Measurements from ENCODE around the gene GRAP2.
"Not testable (repeated sequence)": the region's sequence is repeated elsewhere in the genome, so short reads cannot be mapped to it uniquely, and the experiment has no call there.

Gene GRAP2

DNA sequence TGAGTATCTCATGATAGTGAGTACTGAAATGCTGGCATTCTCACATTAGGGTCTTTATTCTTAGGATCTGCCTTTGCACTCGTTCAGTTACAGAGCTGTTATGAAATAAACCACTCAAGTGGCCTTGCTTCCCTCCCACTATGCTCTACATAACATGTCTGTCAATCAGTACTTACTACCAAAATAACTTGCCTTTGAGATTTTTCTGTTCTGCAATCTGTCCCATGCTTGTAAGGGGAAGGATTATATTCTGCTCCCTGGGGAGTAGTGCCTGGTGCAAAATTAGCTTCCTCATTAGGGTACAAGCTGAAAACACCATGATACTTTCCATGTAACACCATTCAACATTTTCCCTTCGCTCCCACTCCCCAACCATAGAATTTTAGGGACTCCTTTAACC is 1.9 kb upstream of the GRAP2 start:
- DNase-seq: peak; percentile 81

DNA sequence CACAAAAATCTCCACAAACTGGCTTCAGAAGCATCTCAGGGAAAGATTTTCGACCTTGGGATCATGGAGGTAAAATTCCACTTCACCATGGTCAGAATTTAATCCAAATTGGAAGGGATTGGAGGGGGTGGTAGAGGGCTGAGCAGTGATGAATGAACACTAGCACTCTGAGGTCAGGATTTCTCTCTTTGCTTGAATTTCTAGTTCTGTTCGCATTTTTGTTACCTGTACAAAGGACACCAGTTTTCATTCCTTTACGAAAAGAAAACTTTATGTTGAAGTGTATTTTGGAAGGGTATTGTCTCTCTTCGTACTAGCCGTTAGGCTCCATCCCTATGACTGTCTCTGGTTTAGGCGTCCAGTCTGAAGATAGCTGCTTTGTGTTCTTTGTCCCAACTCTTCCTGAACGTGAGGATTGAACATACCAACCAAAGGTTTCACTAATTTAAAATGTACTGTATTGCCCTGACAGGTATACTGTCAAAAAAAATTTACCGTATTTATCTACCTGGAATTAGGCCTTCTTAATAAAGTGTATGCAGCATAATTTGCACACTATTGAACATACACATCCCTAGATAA is 772 bp downstream of the GRAP2 start:
- no peak for DNase-seq

DNA sequence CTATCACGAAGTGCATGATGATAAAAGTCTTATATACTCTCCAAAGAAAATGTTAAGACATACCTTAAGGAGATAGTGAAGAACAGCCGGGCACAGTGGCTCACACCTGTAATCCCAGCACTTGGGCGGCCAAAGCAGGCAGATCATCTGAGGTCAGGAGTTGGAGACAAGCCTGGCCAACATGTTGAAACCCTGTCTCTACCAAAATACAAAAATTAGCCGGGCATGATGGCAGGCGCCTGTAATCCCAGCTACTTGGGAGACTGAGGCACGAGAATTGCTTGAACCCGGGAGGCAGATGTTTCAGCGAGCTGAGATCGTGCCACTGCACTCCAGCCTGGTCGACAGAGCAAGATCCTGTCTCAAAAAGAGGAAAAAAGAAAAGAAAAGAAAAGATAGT is 3.1 kb downstream of the GRAP2 start:
- DNase-seq: not testable (repeated sequence)

DNA sequence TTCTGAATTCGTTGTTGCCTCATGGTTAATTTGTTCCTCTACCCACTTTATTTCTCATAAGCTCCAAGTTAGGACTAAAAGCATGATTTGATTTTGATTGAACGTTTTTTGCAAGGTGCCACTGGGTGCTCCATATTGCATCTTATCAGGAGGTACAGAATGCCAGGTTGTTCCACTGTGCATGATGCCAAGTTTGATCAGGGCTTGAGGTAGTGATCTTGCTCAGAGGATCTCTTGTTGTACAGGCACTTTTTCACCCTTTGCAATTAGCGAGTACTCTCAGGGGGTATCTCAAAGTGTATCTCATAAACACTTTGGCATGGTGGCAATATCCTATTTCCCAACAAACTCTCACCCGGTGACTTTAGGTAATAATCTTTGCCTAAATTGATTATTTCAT is 4.0 kb downstream of the GRAP2 start:
- DNase-seq: no peak

GRCh38 chr22:39905687-39906086 is 4.8 kb downstream of the GRAP2 start:
- no peak for DNase-seq

GRCh38 chr22:39906207-39906606 is 5.3 kb downstream of the GRAP2 start:
- no peak for DNase-seq

- DNase-seq: no peak
Measured at GRCh38 chr22:39907047-39907446, 6.2 kb downstream of the GRAP2 start.

- DNase-seq: no peak
Measured at GRCh38 chr22:39907605-39908097, 6.8 kb downstream of the GRAP2 start.

DNA sequence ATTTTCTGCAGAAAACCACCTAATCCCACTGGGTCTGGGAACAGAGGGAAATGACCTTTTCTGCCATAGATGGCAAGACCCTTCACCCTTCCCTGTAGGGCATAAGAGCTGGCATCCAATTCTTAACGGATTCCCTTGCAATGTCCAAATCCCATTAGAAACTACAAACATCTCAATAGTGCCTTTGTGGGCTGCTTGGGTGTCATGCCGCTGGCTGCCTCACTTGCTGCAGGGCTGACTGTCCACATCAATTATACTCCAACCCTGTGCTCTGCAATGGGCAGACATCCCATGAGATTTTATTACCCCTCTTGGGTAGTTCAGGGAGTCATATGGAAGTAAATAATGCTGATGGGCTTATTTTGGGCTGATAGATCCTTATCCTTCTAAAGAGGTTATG is 7.3 kb downstream of the GRAP2 start:
- no peak for DNase-seq

DNA sequence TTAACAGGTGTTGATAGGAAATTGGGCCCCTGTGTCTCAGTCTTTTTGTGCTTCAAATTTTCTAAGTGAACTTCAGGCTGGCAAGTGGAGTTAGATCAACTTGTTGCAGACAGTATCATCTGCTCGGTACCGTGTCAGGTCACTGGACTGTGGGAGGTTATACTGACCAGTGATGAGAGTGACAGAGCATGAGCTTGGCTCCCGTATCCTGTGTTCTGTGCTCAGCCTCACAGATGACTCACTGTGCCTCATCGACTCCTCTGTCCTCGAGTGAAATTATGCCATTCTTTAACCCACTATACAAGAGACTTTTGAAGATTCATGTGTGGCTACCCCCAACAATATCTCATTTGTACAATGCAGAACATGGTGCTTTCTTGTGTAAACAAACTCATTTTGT is 7.9 kb downstream of the GRAP2 start:
- DNase-seq: no peak

DNA sequence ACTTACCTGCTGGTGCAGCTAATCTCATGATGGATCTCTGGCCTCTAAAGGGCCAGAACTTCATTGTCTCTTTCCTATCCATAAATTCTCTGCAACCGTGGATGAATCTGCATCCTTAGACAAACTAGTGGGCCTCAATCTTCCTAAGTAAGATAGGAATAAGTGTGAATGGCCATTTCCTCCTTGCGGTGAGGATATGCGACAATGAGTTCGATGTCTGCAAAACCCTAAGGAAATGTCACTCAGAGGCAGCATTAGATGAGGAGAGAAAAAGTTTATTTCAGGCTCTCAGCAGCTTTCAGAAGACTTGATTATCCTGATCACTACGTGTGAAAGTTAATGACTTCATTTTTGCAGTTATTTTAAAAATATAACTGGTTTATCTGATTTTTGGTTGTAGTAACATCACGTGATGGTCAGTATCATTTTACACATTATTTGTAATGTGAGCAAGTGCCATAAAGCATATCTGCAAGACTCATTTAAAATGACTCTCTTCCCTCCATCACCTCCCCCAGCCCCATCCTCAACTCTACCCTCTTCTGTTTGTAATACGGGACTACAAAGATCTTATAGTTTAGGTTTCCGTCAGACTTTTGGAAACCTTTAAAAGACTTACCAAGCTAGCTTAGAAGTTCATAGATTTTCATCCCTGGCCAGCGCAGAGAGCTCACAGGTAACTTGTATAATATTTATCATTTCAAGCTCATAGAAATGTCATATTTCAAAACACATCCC is 10.2 kb downstream of the GRAP2 start:
- DNase-seq: no peak

- no peak for DNase-seq
Measured at GRCh38 chr22:39913321-39913720, 12.4 kb downstream of the GRAP2 start.

DNA sequence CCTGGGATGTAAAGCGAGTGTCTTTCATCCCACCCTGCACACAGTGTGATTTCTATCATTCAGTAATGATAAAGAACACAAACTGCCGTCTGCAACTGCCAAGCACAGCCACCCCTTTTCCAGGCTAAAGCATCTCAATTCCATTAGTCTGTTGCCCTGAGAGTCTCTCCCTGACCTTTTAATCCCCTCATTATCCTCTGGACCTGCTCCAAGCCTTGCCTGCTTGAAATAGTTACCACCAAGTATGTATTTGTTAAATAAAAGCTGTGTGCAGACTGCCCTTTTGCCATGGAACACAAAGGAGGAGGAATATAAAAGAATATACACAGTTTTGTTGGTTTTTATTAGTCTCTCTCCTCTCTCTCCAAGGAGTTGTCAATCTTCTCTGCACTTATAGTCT is 13.0 kb downstream of the GRAP2 start:
- DNase-seq: no peak

- no peak for DNase-seq
Measured at GRCh38 chr22:39914584-39914983, 13.7 kb downstream of the GRAP2 start.

DNA sequence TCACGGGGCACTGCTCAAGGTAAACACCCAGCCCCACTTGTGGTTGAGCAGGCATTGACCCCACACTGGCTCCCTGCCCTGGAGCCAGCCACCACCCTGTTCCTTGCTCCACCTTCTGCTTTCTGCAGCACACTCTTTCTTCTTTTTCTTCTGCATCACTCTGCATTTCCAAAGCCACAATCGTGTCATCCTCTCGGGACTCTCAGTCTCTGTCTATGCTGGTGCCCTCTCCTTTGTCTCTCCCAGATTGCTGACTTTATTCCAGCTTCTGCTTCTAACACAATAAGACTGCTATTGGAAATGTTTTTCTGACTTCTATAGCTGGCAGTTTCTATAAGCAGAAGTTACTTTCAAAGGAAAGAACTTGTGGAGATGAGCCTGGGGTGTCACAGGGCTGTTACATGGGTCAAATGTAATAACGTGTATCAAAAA is 14.4 kb downstream of the GRAP2 start:
- no peak for DNase-seq

- no peak for DNase-seq
Measured at GRCh38 chr22:39916496-39916895, 15.6 kb downstream of the GRAP2 start.

- DNase-seq: no peak
Measured at GRCh38 chr22:39917197-39917643, 16.3 kb downstream of the GRAP2 start.

- DNase-seq: no peak
Measured at GRCh38 chr22:39917776-39918495, 17.1 kb downstream of the GRAP2 start.

DNA sequence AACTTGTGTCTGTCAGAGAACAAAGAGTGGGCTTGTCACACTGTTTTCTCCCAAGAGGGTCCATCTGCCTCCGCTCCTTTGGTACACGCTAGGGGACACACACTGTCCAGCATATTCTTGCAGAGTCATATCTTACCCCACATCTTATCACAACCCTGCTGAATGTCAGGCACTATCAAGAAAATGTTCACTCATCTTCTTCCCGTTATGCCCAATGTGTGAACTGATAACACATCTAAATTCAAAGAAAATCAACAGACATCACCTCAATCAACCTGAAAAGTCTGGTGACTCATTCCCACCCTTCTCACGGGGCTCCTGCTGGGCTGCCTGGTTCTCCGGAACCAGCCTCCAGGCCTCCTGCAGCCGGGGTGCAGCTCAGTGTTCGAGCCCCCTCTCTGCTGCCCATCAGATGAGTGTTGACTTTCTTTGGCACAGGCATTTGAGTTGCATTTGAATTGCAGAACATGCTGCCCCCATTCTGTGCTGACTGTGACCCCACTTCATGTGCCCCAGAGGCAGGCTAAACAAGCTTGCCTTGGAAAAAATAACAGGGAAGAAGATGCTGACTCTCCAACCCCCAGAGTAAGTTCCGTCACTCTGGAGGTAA is 19.4 kb downstream of the GRAP2 start:
- DNase-seq: no peak

DNA sequence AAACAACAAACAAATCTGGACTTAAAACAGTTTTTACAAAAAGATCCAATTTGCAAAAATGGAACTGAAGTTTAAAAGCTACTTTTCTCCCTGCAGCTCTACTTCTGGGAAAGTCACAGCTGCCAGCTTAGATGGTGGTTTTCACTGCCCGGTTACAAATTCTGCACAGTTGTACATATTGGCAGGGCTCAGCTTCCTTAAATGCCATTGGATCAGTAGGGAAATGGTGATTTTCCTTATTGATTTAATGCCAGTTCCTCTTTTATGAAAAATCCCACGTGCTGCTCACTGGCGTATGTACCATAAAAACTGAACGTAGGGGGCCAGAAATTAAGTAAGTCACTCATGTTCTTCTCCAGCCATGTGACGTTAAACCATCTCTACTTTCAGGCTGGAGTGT is 22.8 kb downstream of the GRAP2 start:
- DNase-seq: no peak

- DNase-seq: no peak
Measured at GRCh38 chr22:39924286-39924685, 23.4 kb downstream of the GRAP2 start.

GRCh38 chr22:39925273-39925672 is 24.4 kb downstream of the GRAP2 start:
- no peak for DNase-seq

- DNase-seq: no peak
Measured at GRCh38 chr22:39925909-39926679, 25.2 kb downstream of the GRAP2 start.

All from SIG-M5 (cell line).